Measurements from ENCODE around the gene CYP4X1.
A peak's percentile ranks its signal among the peaks of the same experiment; 100 is the strongest.
"Not testable (repeated sequence)": the region's sequence is repeated elsewhere in the genome, so short reads cannot be mapped to it uniquely, and the experiment has no call there.

Gene CYP4X1

GRCh38 chr1:47089356-47089755, 65.9 kb downstream of the CYP4X1 start:
- DNase-seq (ENCODE audit: low spot score), result peak; percentile 46

- not testable (repeated sequence) for DNase-seq (ENCODE audit: low spot score)
These were observed 68.0 kb downstream of the CYP4X1 start for GRCh38 chr1:47091476-47091875.

Data from hematopoietic multipotent progenitor cell treated with erythropoietin and hydrocortisone succinate and interleukin-3 and kit ligand, for 15 days (in vitro differentiated cells).